ENCODE results near the gene HDAC4.

HDAC4 gene

GRCh38 chr2:239128706-239129105, 272.1 kb downstream of the HDAC4 start:
- DNase-seq = no peak

- no peak for DNase-seq
These were observed 273.3 kb downstream of the HDAC4 start for GRCh38 chr2:239127513-239127912.

GRCh38 chr2:239125726-239126675, 274.8 kb downstream of the HDAC4 start:
- DNase-seq = no peak

GRCh38 chr2:239124152-239124899, 276.5 kb downstream of the HDAC4 start:
- no peak for DNase-seq

- no peak for DNase-seq
These were observed 278.3 kb downstream of the HDAC4 start for GRCh38 chr2:239122421-239123110.

GRCh38 chr2:239121600-239122012, 279.2 kb downstream of the HDAC4 start:
- no peak for DNase-seq

GRCh38 chr2:239120664-239121063, 280.2 kb downstream of the HDAC4 start:
- DNase-seq = no peak

GRCh38 chr2:239119346-239120126, 281.3 kb downstream of the HDAC4 start:
- no peak for DNase-seq

- DNase-seq = no peak
These were observed 282.1 kb downstream of the HDAC4 start for GRCh38 chr2:239118675-239119211.

- DNase-seq = no peak
These were observed 282.6 kb downstream of the HDAC4 start for GRCh38 chr2:239118264-239118663.

GRCh38 chr2:239117831-239118230, 283.0 kb downstream of the HDAC4 start:
- no peak for DNase-seq

GRCh38 chr2:239116456-239117246, 284.2 kb downstream of the HDAC4 start:
- no peak for DNase-seq

- no peak for DNase-seq
These were observed 285.2 kb downstream of the HDAC4 start for GRCh38 chr2:239115616-239116015.

- no peak for DNase-seq
These were observed 286.1 kb downstream of the HDAC4 start for GRCh38 chr2:239114616-239115265.

- DNase-seq = no peak
These were observed 286.7 kb downstream of the HDAC4 start for GRCh38 chr2:239114119-239114581.

- no peak for DNase-seq
These were observed 287.2 kb downstream of the HDAC4 start for GRCh38 chr2:239113615-239114014.

- DNase-seq = no peak
These were observed 287.6 kb downstream of the HDAC4 start for GRCh38 chr2:239113171-239113570.

GRCh38 chr2:239112127-239112774, 288.6 kb downstream of the HDAC4 start:
- no peak for DNase-seq

- no peak for DNase-seq
These were observed 289.3 kb downstream of the HDAC4 start for GRCh38 chr2:239111401-239112100.
